Thyroid gland (tissue), 4 donors: ENCODE data around the gene APCDD1L. TPM values are rescaled to one million over a fixed set of nuclear protein-coding genes. Genes with fewer than 3 reads are reported as not detected.

Experiments
- DNase-seq, 2 donors: peaks; one replicate each; pipeline ENCODE4 v3.0.0-alpha.2; 2019
- H3K27ac ChIP-seq, 3 donors: fragments of 200-600 bp; sonication (generic); 1 replicate in 2 of 3; 2 replicates in 1 of 3; pipeline ENCODE4 v1.5.1; 2016 to 2019; ENCODE audit warnings: mild to moderate bottlenecking in 1 of 3, moderate library complexity in 1 of 3
- H3K27me3 ChIP-seq: fragments of 200-600 bp; sonication (generic); one replicate; pipeline ENCODE4 v1.5.1; 2019
- H3K36me3 ChIP-seq, 2 donors: fragments of 200-600 bp; sonication (generic); one replicate each; pipeline ENCODE4 v1.5.1; 2016 to 2019
- H3K4me1 ChIP-seq, 2 donors: fragments of 200-600 bp; sonication (generic); one replicate each; pipeline ENCODE4 v1.5.1; 2017 to 2019
- H3K4me3 ChIP-seq, 3 donors: fragments of 200-600 bp; sonication (generic); replicated peaks in 1 of 3; 1 replicate in 2 of 3; 2 replicates in 1 of 3; pipeline ENCODE4 v1.5.1; 2016; ENCODE audit warnings: mild to moderate bottlenecking in 1 of 3
- H3K9me3 ChIP-seq: fragments of 200-600 bp; sonication (generic); one replicate; pipeline ENCODE4 v1.5.1; 2017
- POLR2A ChIP-seq, 2 donors: fragments of 450-650 bp; IDR thresholded peaks; one replicate each; pipeline ENCODE4 v1.6.1; 2017; ENCODE audit warnings: antibody characterized with exemption in 2 of 2, mild to moderate bottlenecking in 2 of 2, moderate library complexity in 1 of 2
- WGBS, 2 donors: methylation state at CpG; one replicate each; pipeline ENCODE4 v1.1.5; 2017; 5-methylcytosine and 5-hydroxymethylcytosine counted together
- intact Hi-C: fragments of 100-400 bp; cut with DNase I; formaldehyde crosslinking; loops from one replicate; pipeline ENCODE4 v1.15.1; 2023
- total RNA-seq, 4 donors: library from RNA; depleted of rRNA; stranded (reverse); fragments of >200 nt; gene quantifications; one replicate each; pipeline ENCODE4 v1.2.3, GENCODE V29; 2016
- TF ChIP-seq, protein P1 (sequence below), 6 experiments: fragments of 200-600 bp in 3 of 6; fragments of 450-650 bp in 3 of 6; sonication (generic) in 3 of 6; IDR thresholded peaks; one replicate each; pipeline ENCODE4 v1.5.1; 2016 to 2019; ENCODE audit warnings: antibody characterized with exemption in 6 of 6, mild to moderate bottlenecking in 2 of 6, inconsistent platforms in 1 of 6, moderate library complexity in 1 of 6

Gene APCDD1L
- total RNA-seq, 4 donors from 2014 or later = 0.11 TPM; not detected in 3

DNA sequence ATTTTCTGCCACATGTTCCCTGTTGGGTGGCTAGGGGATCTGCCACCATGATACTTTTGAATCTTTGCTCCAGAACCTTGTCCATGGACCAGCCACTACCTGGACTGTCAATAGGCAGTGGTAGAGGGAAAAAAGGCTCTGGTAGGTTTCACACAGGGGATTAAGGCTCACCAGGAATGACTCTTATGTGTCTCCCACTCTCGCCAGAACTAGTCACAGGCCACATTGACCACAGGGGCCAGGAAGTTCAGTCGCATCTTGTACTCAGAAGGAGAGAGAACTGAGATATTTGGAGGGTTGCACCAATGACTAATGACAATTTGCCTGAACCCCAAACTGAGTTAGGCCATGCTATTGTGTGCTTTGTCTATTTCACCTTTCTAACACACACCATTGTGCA, 23.6 kb upstream of the APCDD1L start:
- TF ChIP-seq POLR2A (IDR thresholded peaks at IDR 0.05) = no peak
- TF ChIP-seq, protein P1, sequence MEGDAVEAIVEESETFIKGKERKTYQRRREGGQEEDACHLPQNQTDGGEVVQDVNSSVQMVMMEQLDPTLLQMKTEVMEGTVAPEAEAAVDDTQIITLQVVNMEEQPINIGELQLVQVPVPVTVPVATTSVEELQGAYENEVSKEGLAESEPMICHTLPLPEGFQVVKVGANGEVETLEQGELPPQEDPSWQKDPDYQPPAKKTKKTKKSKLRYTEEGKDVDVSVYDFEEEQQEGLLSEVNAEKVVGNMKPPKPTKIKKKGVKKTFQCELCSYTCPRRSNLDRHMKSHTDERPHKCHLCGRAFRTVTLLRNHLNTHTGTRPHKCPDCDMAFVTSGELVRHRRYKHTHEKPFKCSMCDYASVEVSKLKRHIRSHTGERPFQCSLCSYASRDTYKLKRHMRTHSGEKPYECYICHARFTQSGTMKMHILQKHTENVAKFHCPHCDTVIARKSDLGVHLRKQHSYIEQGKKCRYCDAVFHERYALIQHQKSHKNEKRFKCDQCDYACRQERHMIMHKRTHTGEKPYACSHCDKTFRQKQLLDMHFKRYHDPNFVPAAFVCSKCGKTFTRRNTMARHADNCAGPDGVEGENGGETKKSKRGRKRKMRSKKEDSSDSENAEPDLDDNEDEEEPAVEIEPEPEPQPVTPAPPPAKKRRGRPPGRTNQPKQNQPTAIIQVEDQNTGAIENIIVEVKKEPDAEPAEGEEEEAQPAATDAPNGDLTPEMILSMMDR (IDR thresholded peaks at IDR 0.05) = no peak
- 94 to 97% methylated on average over 2 of the region's 2 CpGs for WGBS, 2 donors
- Histone ChIP-seq H3K27me3 (no peaks in the 10 kb centered on the region), H3K4me1 (no peaks in the 10 kb centered on the region), H3K4me3 (no peak overlapping the region), H3K36me3 (no peaks in the 10 kb centered on the region), H3K9me3 (no peaks in the 10 kb centered on the region), H3K27ac (no peak overlapping the region)
- DNase-seq = no peak
- intact Hi-C loops = no loop called here

DNA sequence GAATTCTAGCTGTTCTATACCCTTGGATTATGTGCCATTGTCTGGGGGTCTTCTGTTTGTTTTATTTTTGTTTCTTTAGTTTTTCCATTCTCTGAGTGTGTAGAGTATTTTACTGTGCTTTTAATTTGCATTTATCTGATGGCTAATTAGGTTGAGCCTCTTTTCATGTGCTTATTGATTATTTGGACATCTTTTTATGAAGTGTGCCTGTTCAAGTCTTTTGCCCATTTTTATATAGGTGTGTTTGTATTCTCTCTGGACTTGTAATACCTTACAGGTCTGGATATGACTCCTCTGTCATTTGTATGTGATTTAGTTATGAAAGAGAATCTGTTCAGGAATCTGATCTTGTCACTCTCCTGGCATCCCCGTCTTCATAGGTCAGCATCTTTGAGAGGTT, 22.6 kb upstream of the APCDD1L start:
- intact Hi-C loops = no loop called here
- TF ChIP-seq POLR2A (IDR thresholded peaks at IDR 0.05) = no peak
- TF ChIP-seq, protein P1 (IDR thresholded peaks at IDR 0.05) = no peak
- Histone ChIP-seq H3K27ac (no peak overlapping the region), H3K4me3 (no peak overlapping the region), H3K9me3 (no peaks in the 10 kb centered on the region), H3K4me1 (no peaks in the 10 kb centered on the region), H3K27me3 (no peaks in the 10 kb centered on the region), H3K36me3 (no peaks in the 10 kb centered on the region)
- 92 to 100% methylated on average over 1 of the region's 1 CpG for WGBS, 2 donors
- no peak for DNase-seq

- DNase-seq = no peak
- TF ChIP-seq POLR2A (IDR thresholded peaks at IDR 0.05) = no peak
- TF ChIP-seq, protein P1 (IDR thresholded peaks at IDR 0.05) = no peak
- WGBS, 2 donors = 92 to 99% methylated on average over 3 of the region's 3 CpGs
- Histone ChIP-seq H3K4me1 (no peaks in the 10 kb centered on the region), H3K27me3 (no peaks in the 10 kb centered on the region), H3K9me3 (no peaks in the 10 kb centered on the region), H3K36me3 (no peaks in the 10 kb centered on the region), H3K27ac (no peak overlapping the region), H3K4me3 (no peak overlapping the region)
- intact Hi-C loops = no loop called here
These were observed 21.1 kb upstream of the APCDD1L start for GRCh38 chr20:58536289-58536688.

GRCh38 chr20:58531657-58532056, 16.5 kb upstream of the APCDD1L start:
- no peak for DNase-seq
- Histone ChIP-seq H3K4me3 (no peak overlapping the region), H3K27ac (no peak overlapping the region), H3K4me1 (no peaks in the 10 kb centered on the region), H3K27me3 (no peaks in the 10 kb centered on the region), H3K9me3 (no peaks in the 10 kb centered on the region), H3K36me3 (no peaks in the 10 kb centered on the region)
- TF ChIP-seq POLR2A (IDR thresholded peaks at IDR 0.05) = no peak
- TF ChIP-seq, protein P1 (IDR thresholded peaks at IDR 0.05) = no peak
- intact Hi-C loops = no loop called here

DNA sequence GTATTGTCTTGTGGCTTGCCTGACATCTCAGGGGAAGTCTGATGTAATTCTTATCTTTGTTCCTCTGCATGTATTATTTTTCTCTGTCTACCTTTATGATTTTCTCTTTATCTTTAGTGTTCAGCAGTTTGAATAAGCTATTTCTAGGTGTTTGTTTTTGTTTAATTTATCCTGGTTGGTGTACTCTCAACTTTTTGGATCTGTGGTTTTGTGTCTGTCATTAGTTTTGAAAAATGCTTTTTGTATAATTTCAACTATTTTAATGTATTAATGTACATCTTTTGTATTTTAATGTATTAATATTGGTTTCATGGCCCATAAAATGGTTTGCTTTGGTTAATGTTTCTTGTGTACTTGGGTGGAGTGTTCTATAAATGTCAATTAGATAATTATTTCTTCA, 15.9 kb upstream of the APCDD1L start:
- no peak for TF ChIP-seq POLR2A (IDR thresholded peaks at IDR 0.05)
- TF ChIP-seq, protein P1 (IDR thresholded peaks at IDR 0.05) = no peak
- Histone ChIP-seq H3K27ac (no peak overlapping the region), H3K4me1 (no peaks in the 10 kb centered on the region), H3K9me3 (no peaks in the 10 kb centered on the region), H3K27me3 (no peaks in the 10 kb centered on the region), H3K36me3 (no peaks in the 10 kb centered on the region), H3K4me3 (no peak overlapping the region)
- intact Hi-C loops = no loop called here
- no peak for DNase-seq
